ENCODE measurements around the gene TCERG1L.

Gene TCERG1L, protein sequence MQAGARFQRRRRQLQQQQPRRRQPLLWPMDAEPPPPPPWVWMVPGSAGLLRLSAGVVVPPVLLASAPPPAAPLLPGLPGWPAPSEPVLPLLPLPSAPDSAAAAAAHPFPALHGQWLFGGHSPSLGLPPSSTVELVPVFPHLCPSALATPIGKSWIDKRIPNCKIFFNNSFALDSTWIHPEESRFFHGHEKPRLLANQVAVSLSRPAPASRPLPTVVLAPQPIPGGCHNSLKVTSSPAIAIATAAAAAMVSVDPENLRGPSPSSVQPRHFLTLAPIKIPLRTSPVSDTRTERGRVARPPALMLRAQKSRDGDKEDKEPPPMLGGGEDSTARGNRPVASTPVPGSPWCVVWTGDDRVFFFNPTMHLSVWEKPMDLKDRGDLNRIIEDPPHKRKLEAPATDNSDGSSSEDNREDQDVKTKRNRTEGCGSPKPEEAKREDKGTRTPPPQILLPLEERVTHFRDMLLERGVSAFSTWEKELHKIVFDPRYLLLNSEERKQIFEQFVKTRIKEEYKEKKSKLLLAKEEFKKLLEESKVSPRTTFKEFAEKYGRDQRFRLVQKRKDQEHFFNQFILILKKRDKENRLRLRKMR

GRCh38 chr10:131311661-131312477, at the start of gene TCERG1L:
TCERG1L (minus strand) TSS chr10:131311721; CDS start chr10:131311635, 86 bp downstream.
- peaks cover 10% of the 10 kb centered on the region for H3K4me1 ChIP-seq (ENCODE audit: control insufficient read depth, insufficient read depth, low read length)
- no peak within 1 kb of the TSS for H3K9ac ChIP-seq (ENCODE audit: low read length in 2 of 2)
- H3K4me3 ChIP-seq (ENCODE audit: low read length in 2 of 2): no peak within 1 kb of the TSS
- H3K9me3 ChIP-seq (ENCODE audit: control insufficient read depth in 2 of 2, low read length in 2 of 2): no peaks in the 10 kb centered on the region
- no peaks in the 10 kb centered on the region for H3K36me3 ChIP-seq (ENCODE audit: control insufficient read depth in 2 of 2, insufficient read depth in 2 of 2, low read length in 2 of 2)
- H3K27ac ChIP-seq (ENCODE audit: low read length): no peak within 1 kb of the TSS
- peaks cover 26 to 40% of the 10 kb centered on the region in 2 donors for H3K27me3 ChIP-seq (ENCODE audit: control insufficient read depth in 1 of 2, insufficient read depth in 2 of 2, low read length in 2 of 2)

DNA sequence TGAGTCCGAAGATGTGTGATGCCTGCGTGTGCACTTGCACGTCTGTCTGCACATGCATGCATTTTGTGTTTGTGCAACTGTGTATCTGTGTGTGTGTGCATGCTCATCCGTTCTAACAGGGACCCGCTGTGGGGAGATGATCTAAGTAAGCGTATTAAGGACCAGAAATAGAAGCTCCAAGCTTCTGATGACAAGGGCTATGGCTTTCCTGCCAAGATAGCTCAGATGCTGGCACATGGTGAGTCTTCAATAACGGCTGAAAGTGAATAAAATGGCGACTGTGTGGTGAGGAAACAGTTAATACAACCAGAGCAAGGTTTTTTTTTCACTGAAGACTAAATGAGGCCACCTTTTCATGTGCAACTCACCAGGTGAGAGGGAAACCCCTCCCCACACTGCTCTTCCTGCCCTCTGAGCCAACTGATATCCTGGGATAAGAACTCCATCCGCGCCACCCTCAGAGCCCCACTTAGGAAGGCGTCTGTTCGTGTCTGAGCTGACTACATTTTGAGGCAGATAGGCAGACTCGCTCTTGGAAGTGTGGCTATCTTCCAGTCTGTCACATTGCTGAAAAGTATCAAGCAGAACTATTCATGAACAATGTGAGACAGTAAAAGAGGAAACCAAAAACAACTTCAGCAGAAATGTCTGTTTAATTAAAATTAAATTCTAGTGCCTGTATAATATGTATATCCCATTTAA, 47.4 kb upstream of the TCERG1L start:
- H3K27me3 ChIP-seq (ENCODE audit: control insufficient read depth in 1 of 2, insufficient read depth in 2 of 2, low read length in 2 of 2): no peaks in the 10 kb centered on the region
- H3K4me3 ChIP-seq (ENCODE audit: low read length in 2 of 2): no peak overlapping the region
- no peaks in the 10 kb centered on the region for H3K9me3 ChIP-seq (ENCODE audit: control insufficient read depth in 2 of 2, low read length in 2 of 2)
- no peaks in the 10 kb centered on the region for H3K36me3 ChIP-seq (ENCODE audit: control insufficient read depth in 2 of 2, insufficient read depth in 2 of 2, low read length in 2 of 2)
- H3K27ac ChIP-seq (ENCODE audit: low read length): no peak overlapping the region
- no peak overlapping the region for H3K9ac ChIP-seq (ENCODE audit: low read length in 2 of 2)
- H3K4me1 ChIP-seq (ENCODE audit: control insufficient read depth, insufficient read depth, low read length): peaks cover 3% of the 10 kb centered on the region

GRCh38 chr10:131356442-131356841, 44.9 kb upstream of the TCERG1L start:
- H3K9me3 ChIP-seq (ENCODE audit: control insufficient read depth in 2 of 2, low read length in 2 of 2): peaks cover 0 to 2% of the 10 kb centered on the region in 2 donors
- no peak overlapping the region for H3K9ac ChIP-seq (ENCODE audit: low read length in 2 of 2)
- H3K4me1 ChIP-seq (ENCODE audit: control insufficient read depth, insufficient read depth, low read length): no peaks in the 10 kb centered on the region
- peaks cover 0 to 2% of the 10 kb centered on the region in 2 donors for H3K27me3 ChIP-seq (ENCODE audit: control insufficient read depth in 1 of 2, insufficient read depth in 2 of 2, low read length in 2 of 2)
- H3K4me3 ChIP-seq (ENCODE audit: low read length in 2 of 2): no peak overlapping the region
- no peaks in the 10 kb centered on the region for H3K36me3 ChIP-seq (ENCODE audit: control insufficient read depth in 2 of 2, insufficient read depth in 2 of 2, low read length in 2 of 2)
- H3K27ac ChIP-seq (ENCODE audit: low read length): no peak overlapping the region

- H3K36me3 ChIP-seq (ENCODE audit: control insufficient read depth in 2 of 2, insufficient read depth in 2 of 2, low read length in 2 of 2): no peaks in the 10 kb centered on the region
- H3K9ac ChIP-seq (ENCODE audit: low read length in 2 of 2): no peak overlapping the region
- no peaks in the 10 kb centered on the region for H3K4me1 ChIP-seq (ENCODE audit: control insufficient read depth, insufficient read depth, low read length)
- H3K4me3 ChIP-seq (ENCODE audit: low read length in 2 of 2): no peak overlapping the region
- peaks cover 0 to 2% of the 10 kb centered on the region in 2 donors for H3K27me3 ChIP-seq (ENCODE audit: control insufficient read depth in 1 of 2, insufficient read depth in 2 of 2, low read length in 2 of 2)
- H3K9me3 ChIP-seq (ENCODE audit: control insufficient read depth in 2 of 2, low read length in 2 of 2): peaks cover 0 to 2% of the 10 kb centered on the region in 2 donors
- no peak overlapping the region for H3K27ac ChIP-seq (ENCODE audit: low read length)
Measured at GRCh38 chr10:131355881-131356280, 44.4 kb upstream of the TCERG1L start.

GRCh38 chr10:131355056-131355455, 43.5 kb upstream of the TCERG1L start:
- no peak overlapping the region for H3K27ac ChIP-seq (ENCODE audit: low read length)
- H3K4me3 ChIP-seq (ENCODE audit: low read length in 2 of 2): no peak overlapping the region
- H3K9me3 ChIP-seq (ENCODE audit: control insufficient read depth in 2 of 2, low read length in 2 of 2): peaks cover 0 to 2% of the 10 kb centered on the region in 2 donors
- H3K27me3 ChIP-seq (ENCODE audit: control insufficient read depth in 1 of 2, insufficient read depth in 2 of 2, low read length in 2 of 2): peaks cover 0 to 4% of the 10 kb centered on the region in 2 donors
- H3K9ac ChIP-seq (ENCODE audit: low read length in 2 of 2): no peak overlapping the region
- no peaks in the 10 kb centered on the region for H3K36me3 ChIP-seq (ENCODE audit: control insufficient read depth in 2 of 2, insufficient read depth in 2 of 2, low read length in 2 of 2)
- no peaks in the 10 kb centered on the region for H3K4me1 ChIP-seq (ENCODE audit: control insufficient read depth, insufficient read depth, low read length)

- Histone ChIP-seq H3K4me1 (ENCODE audit: control insufficient read depth, insufficient read depth, low read length) (no peaks in the 10 kb centered on the region), H3K9me3 (ENCODE audit: control insufficient read depth in 2 of 2, low read length in 2 of 2) (peaks cover 0 to 2% of the 10 kb centered on the region in 2 donors), H3K9ac (ENCODE audit: low read length in 2 of 2) (no peak overlapping the region), H3K27ac (ENCODE audit: low read length) (no peak overlapping the region), H3K4me3 (ENCODE audit: low read length in 2 of 2) (no peak overlapping the region), H3K36me3 (ENCODE audit: control insufficient read depth in 2 of 2, insufficient read depth in 2 of 2, low read length in 2 of 2) (no peaks in the 10 kb centered on the region), H3K27me3 (ENCODE audit: control insufficient read depth in 1 of 2, insufficient read depth in 2 of 2, low read length in 2 of 2) (peaks cover 0 to 7% of the 10 kb centered on the region in 2 donors)
Measured at GRCh38 chr10:131354380-131354779, 42.9 kb upstream of the TCERG1L start.

DNA sequence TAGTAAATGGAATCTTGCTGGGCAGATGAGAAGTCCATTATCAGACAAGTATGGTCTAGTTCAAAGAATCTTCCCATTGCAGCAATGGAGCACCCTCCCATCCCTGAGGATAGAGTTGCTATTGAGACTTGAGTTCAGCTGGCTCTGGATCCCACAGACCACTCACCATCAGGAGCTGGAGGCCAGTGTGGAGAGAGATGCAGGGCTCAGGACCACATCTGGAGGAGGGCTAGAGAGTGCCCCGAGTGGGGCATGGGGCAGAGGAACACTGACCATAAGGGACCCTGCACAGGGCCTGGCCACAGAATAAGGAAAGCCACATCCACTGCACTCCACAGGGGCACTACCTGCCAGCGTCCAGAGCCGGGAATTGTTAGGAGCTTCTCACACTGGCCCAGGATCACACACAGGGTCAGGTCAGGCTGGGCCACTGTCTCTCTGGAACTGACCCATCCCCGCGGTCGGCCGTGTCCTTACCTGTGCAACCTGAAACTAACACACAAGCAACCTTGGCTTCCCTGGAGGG, 41.3 kb upstream of the TCERG1L start:
- peaks cover 0 to 13% of the 10 kb centered on the region in 2 donors for H3K27me3 ChIP-seq (ENCODE audit: control insufficient read depth in 1 of 2, insufficient read depth in 2 of 2, low read length in 2 of 2)
- no peaks in the 10 kb centered on the region for H3K36me3 ChIP-seq (ENCODE audit: control insufficient read depth in 2 of 2, insufficient read depth in 2 of 2, low read length in 2 of 2)
- no peak overlapping the region for H3K4me3 ChIP-seq (ENCODE audit: low read length in 2 of 2)
- H3K9ac ChIP-seq (ENCODE audit: low read length in 2 of 2): no peak overlapping the region
- no peak overlapping the region for H3K27ac ChIP-seq (ENCODE audit: low read length)
- H3K9me3 ChIP-seq (ENCODE audit: control insufficient read depth in 2 of 2, low read length in 2 of 2): peaks cover 0 to 2% of the 10 kb centered on the region in 2 donors
- H3K4me1 ChIP-seq (ENCODE audit: control insufficient read depth, insufficient read depth, low read length): no peaks in the 10 kb centered on the region

DNA sequence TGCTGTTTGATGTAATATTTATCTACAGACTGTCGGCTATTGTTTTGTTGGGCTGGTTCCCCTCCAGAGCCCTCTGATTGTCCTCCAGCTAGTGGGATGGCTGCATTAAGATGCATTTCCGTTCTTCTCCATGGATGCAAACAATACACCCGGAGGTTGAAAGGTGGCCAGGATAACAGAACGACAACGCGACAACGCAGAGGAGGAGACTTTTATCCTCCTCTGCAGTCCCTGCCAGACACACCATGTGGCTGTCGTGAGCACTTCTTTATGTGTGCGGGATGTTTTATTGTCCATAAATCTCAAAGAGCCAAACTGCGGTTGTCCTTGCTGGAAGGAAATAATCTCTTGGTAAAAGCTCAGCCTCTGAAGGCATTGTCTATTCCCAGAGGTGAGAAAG, 39.1 kb upstream of the TCERG1L start:
- peaks cover 0 to 2% of the 10 kb centered on the region in 2 donors for H3K9me3 ChIP-seq (ENCODE audit: control insufficient read depth in 2 of 2, low read length in 2 of 2)

DNA sequence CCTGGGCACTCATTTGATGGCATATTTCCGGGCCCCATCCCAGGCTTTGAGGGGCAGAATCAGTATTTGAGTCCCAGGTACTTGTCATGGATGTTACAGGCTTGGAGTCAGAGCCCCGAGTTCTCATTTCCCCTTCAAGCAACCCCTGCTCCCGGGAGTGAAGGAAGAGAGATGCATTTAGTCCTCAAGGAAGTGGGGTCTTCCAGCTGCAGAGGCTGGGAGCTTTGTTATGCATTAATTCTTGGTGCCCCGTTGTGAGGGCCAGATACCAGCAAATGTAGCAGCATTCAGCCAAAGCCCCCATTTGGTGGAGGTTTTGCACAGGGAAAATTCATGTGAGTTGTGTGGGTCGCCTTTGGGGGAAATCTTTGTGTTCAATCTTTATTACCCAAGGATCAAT, 38.7 kb upstream of the TCERG1L start:
- peaks cover 0 to 13% of the 10 kb centered on the region in 2 donors for H3K27me3 ChIP-seq (ENCODE audit: control insufficient read depth in 1 of 2, insufficient read depth in 2 of 2, low read length in 2 of 2)
- H3K9ac ChIP-seq (ENCODE audit: low read length in 2 of 2): no peak overlapping the region
- no peaks in the 10 kb centered on the region for H3K36me3 ChIP-seq (ENCODE audit: control insufficient read depth in 2 of 2, insufficient read depth in 2 of 2, low read length in 2 of 2)
- H3K9me3 ChIP-seq (ENCODE audit: control insufficient read depth in 2 of 2, low read length in 2 of 2): peaks cover 0 to 2% of the 10 kb centered on the region in 2 donors
- H3K4me3 ChIP-seq (ENCODE audit: low read length in 2 of 2): no peak overlapping the region
- H3K27ac ChIP-seq (ENCODE audit: low read length): no peak overlapping the region
- H3K4me1 ChIP-seq (ENCODE audit: control insufficient read depth, insufficient read depth, low read length): no peaks in the 10 kb centered on the region

More for the DNA sequence above, 39.1 kb upstream of the TCERG1L start:
- Histone ChIP-seq H3K36me3 (ENCODE audit: control insufficient read depth in 2 of 2, insufficient read depth in 2 of 2, low read length in 2 of 2) (no peaks in the 10 kb centered on the region), H3K27ac (ENCODE audit: low read length) (no peak overlapping the region), H3K4me3 (ENCODE audit: low read length in 2 of 2) (no peak overlapping the region), H3K4me1 (ENCODE audit: control insufficient read depth, insufficient read depth, low read length) (no peaks in the 10 kb centered on the region), H3K27me3 (ENCODE audit: control insufficient read depth in 1 of 2, insufficient read depth in 2 of 2, low read length in 2 of 2) (peaks cover 0 to 13% of the 10 kb centered on the region in 2 donors), H3K9ac (ENCODE audit: low read length in 2 of 2) (no peak overlapping the region)

GRCh38 chr10:131346456-131346855, 34.9 kb upstream of the TCERG1L start:
- Histone ChIP-seq H3K4me3 (ENCODE audit: low read length in 2 of 2) (no peak overlapping the region), H3K9ac (ENCODE audit: low read length in 2 of 2) (no peak overlapping the region), H3K9me3 (ENCODE audit: control insufficient read depth in 2 of 2, low read length in 2 of 2) (peaks cover 0 to under 1% of the 10 kb centered on the region in 2 donors), H3K4me1 (ENCODE audit: control insufficient read depth, insufficient read depth, low read length) (no peaks in the 10 kb centered on the region), H3K36me3 (ENCODE audit: control insufficient read depth in 2 of 2, insufficient read depth in 2 of 2, low read length in 2 of 2) (no peaks in the 10 kb centered on the region), H3K27ac (ENCODE audit: low read length) (no peak overlapping the region), H3K27me3 (ENCODE audit: control insufficient read depth in 1 of 2, insufficient read depth in 2 of 2, low read length in 2 of 2) (peaks cover 0 to 11% of the 10 kb centered on the region in 2 donors)

All from stomach smooth muscle (tissue), 2 donors.